ACC112 (cell line): ENCODE results near the gene DEDD2.

ENCODE experiments used
- H2AFZ ChIP-seq: fragments of 200-600 bp; sonication (generic); one replicate; pipeline ENCODE4 v1.6.0; 2017; ENCODE audit warnings: antibody characterized with exemption, low read length; ENCODE audit not compliant: unreplicated experiment
- H3K27ac ChIP-seq: fragments of 200-600 bp; sonication (generic); 2 replicates; pipeline ENCODE4 v1.5.1; 2014; ENCODE audit warnings: low read depth, mild to moderate bottlenecking, antibody characterized with exemption, low read length, moderate library complexity
- H3K27me3 ChIP-seq: fragments of 200-600 bp; sonication (generic); 2 replicates; pipeline ENCODE4 v1.6.1; 2014; ENCODE audit warnings: mild to moderate bottlenecking, antibody characterized with exemption, low read length, moderate library complexity, mixed read lengths; ENCODE audit not compliant: insufficient read depth
- H3K36me3 ChIP-seq: fragments of 200-600 bp; sonication (generic); 2 replicates; pipeline ENCODE4 v1.6.1; 2016; ENCODE audit warnings: mild to moderate bottlenecking, antibody characterized with exemption, low read length, moderate library complexity, mixed read lengths; ENCODE audit not compliant: insufficient read depth
- H3K4me1 ChIP-seq: fragments of 200-600 bp; sonication (generic); one replicate; pipeline ENCODE4 v1.6.1; 2016; ENCODE audit warnings: low read length, mixed read lengths; ENCODE audit not compliant: insufficient read depth, unreplicated experiment, control insufficient read depth
- H3K4me3 ChIP-seq: fragments of 200-600 bp; sonication (generic); 2 replicates; pipeline ENCODE4 v1.5.1; 2014; ENCODE audit warnings: mild to moderate bottlenecking, low read depth, low read length
- H3K79me2 ChIP-seq: fragments of 200-600 bp; sonication (generic); one replicate; pipeline ENCODE4 v1.6.0; 2016; ENCODE audit warnings: low read length; ENCODE audit not compliant: control insufficient read depth, unreplicated experiment, insufficient read depth

DEDD2 gene

DNA sequence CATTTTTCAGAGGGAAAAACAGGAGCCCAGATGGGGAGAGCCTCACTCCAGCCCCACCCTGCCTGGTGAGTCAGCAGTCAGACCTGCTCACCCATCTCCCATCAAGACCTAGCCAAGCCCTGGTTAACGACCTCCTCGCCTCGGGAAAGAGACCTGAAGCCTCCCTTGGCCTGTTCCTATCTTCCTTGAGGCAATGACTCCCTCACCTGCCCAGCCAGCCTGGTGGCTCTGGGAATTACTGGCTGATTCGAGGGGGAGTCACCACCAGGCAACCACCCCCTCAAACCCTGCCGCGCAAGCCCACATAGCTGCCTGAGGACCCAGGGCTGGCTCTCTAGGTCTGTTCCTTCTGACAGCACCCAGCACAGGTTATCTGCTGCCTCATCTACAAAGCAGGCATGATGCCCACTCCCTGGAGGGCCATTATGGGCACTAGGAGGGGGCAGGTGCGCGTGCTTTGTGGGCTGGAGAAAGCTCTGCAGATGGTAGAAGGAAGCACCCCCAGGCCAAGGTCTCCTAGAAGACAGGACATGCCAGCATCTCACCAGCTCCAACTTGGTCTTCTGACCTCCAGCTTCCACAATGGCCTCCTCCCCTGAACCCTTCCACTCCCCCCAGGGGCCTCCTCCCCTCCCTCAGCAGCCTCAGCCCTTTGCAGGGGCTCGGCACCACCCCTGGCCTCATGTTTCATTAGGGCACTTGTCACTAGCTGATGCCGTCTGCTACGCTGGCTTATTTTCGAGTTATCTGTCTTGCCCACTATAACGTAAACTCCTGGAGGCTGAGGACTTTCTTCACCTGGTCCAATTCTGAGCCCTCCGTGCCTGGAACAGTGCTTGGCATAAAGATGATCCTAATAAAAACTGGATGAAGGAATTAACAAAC is 10.4 kb downstream of the DEDD2 start:
- peaks cover 23% of the 10 kb centered on the region for H3K4me1 ChIP-seq
- H3K36me3 ChIP-seq, result peaks cover 3% of the 10 kb centered on the region; the same call in 1 of the 2 replicates
- no peak overlapping the region for H3K4me3 ChIP-seq
- no peak overlapping the region for H2AFZ ChIP-seq
- no peaks in the 10 kb centered on the region for H3K27me3 ChIP-seq
- peaks cover 8% of the 10 kb centered on the region for H3K79me2 ChIP-seq
- peak overlapping the region; percentile 49; the same call in 1 of the 2 replicates for H3K27ac ChIP-seq

DNA sequence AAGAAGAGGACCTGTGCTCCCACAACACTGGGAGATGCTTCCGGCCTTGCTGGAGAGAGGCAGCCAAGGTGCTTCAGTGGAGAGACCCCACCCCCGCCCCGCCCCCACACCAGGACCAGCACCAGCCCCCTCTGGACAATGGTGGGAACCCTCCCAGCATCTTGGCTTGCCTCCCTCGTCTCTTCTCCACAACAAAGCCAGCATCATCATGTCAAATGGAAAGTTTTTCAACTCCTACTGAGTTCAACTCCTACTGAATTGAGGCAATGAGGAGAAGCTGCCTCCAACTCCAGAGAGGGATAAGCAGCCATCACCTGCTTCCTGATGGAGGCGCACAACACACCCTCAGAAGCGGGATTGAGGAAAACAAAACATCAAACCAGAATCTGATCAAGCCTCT is 12.8 kb downstream of the DEDD2 start:
- H3K4me3 ChIP-seq, result no peak overlapping the region
- no peak overlapping the region for H2AFZ ChIP-seq
- peaks cover 3% of the 10 kb centered on the region; the same call in 1 of the 2 replicates for H3K36me3 ChIP-seq
- H3K4me1 ChIP-seq, result peaks cover 23% of the 10 kb centered on the region
- H3K27me3 ChIP-seq, result no peaks in the 10 kb centered on the region
- peaks cover 8% of the 10 kb centered on the region for H3K79me2 ChIP-seq
- no peak overlapping the region for H3K27ac ChIP-seq

DNA sequence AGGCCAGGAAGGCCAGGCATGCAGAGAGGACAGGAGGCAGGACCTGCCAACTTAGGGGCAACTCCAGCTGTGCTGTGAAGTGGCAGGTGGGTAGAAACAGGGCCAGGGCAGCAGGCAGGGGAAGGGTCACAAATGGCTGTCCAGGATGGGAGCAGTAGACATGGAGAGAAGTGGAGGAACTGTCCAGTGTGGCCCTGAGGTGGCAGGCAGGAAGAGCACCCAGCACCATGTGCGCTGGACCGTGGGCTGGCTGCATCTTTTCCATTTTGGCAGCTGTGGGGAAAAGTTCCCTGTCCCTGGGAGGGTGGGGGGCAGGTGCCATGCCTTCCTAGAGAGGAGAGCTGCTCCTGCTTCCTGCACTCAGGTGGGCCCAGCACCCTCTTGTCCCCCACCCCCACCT is 13.8 kb downstream of the DEDD2 start:
- Histone ChIP-seq H3K36me3 (peaks cover 7% of the 10 kb centered on the region; the same call in 1 of the 2 replicates), H3K4me1 (peaks cover 23% of the 10 kb centered on the region), H2AFZ (no peak overlapping the region), H3K79me2 (peaks cover 8% of the 10 kb centered on the region), H3K27me3 (no peaks in the 10 kb centered on the region), H3K27ac (no peak overlapping the region), H3K4me3 (no peak overlapping the region)

DNA sequence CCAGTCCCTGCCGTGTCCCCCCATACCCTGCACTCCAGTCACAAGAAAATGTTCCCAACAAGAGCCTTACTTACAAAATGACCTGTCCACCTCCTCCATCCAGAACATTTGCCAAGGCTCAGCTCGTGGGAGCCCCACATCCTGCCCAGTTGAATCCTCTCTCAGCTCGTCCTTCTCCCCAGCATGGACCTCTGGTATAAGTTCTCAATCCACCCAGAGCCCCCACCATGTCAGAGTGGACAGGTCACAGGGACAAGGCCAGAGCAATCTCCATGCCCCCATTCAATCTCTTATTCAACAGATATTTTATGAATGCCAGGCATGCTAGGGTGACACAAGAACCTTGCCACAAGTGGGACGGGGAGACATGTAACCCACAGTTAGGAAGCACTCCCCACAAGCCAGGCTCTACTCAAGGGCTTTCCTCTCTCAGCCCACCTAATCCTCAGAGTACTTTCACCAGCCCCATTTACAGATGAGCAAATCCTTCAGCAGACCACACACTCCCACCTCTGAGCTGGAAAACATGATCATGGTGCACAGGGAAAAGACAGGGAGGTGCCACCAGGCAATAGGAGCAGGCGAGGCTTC is 15.1 kb downstream of the DEDD2 start:
- Histone ChIP-seq H2AFZ (no peak overlapping the region), H3K27ac (no peak overlapping the region), H3K4me1 (peaks cover 12% of the 10 kb centered on the region), H3K27me3 (no peaks in the 10 kb centered on the region), H3K36me3 (peaks cover 5% of the 10 kb centered on the region; the same call in 1 of the 2 replicates), H3K79me2 (peaks cover 3% of the 10 kb centered on the region), H3K4me3 (no peak overlapping the region)

DNA sequence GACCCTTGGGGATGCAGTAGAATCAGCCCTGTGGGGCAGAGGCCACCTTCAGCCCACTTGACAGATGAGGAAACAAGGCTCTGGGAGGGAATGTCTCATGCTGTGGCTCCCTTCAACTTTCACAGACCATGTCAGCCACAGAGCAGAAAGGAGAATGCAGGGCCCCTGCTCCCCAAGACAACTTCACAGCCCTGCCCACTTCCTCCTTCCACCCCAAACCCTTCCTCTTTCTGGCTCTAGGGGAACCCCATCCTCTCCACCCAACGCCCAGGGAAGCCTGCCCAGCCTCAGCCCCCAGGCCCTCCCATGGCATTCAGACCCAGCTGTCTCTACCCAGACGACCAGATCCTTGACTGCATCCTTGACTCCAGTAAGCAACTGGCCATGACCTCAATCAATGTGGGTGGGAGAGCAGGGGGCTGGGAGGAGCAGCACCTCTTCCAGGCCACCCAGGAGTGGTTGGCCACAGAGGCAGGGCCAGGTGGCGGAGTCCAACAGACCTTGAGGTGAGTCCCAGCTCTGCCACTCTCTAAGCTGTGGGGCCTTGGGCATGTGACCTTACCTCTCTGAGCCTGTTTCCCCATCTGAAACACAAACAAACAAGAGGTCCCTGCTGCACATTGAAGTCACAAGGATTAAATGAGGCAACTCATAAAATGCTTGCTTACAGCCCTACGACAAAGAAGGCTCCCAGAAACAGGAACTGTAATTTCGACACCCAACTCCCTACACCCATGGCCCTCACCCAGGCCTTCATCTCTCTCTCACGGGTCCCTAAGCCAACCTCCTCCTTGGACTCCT is 15.8 kb downstream of the DEDD2 start:
- Histone ChIP-seq H3K36me3 (peaks cover 11% of the 10 kb centered on the region; the same call in 1 of the 2 replicates), H2AFZ (no peak overlapping the region), H3K79me2 (peaks cover 2% of the 10 kb centered on the region), H3K27me3 (no peaks in the 10 kb centered on the region), H3K4me3 (no peak overlapping the region), H3K4me1 (peaks cover 5% of the 10 kb centered on the region), H3K27ac (no peak overlapping the region)

DNA sequence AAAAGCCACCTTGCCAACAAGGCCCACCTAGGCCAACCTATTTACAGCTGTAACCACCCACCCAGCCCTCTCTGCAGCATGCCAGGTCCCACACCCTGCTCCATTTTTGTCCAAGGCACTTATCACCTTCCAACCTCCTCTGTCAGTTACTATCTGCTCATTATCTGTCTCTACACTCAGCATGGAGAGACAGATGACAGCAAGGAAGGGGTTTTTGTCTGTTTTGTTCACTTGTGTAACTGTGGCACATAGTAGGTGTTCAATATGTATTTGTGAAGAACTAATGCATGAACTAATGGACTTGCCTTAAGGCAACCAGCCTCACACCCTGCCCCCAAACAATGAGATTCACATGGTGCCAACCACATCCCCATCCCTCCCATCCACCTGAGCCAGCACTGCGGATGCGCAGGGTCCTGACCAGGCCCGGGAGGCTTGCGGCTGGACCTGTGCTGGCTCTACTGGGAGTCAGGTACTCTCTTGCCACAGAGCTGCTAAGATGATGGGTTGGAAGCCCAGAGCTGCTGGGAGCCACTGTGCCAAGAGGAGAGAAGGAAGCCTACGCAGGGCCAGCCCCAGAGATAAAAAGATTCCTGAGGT is 17.3 kb downstream of the DEDD2 start:
- H3K27me3 ChIP-seq, result no peaks in the 10 kb centered on the region
- no peak overlapping the region for H2AFZ ChIP-seq
- H3K4me3 ChIP-seq, result no peak overlapping the region
- H3K4me1 ChIP-seq, result no peaks in the 10 kb centered on the region
- H3K27ac ChIP-seq, result no peak overlapping the region
- peaks cover 11% of the 10 kb centered on the region; the same call in 1 of the 2 replicates for H3K36me3 ChIP-seq
- H3K79me2 ChIP-seq, result no peaks in the 10 kb centered on the region

DNA sequence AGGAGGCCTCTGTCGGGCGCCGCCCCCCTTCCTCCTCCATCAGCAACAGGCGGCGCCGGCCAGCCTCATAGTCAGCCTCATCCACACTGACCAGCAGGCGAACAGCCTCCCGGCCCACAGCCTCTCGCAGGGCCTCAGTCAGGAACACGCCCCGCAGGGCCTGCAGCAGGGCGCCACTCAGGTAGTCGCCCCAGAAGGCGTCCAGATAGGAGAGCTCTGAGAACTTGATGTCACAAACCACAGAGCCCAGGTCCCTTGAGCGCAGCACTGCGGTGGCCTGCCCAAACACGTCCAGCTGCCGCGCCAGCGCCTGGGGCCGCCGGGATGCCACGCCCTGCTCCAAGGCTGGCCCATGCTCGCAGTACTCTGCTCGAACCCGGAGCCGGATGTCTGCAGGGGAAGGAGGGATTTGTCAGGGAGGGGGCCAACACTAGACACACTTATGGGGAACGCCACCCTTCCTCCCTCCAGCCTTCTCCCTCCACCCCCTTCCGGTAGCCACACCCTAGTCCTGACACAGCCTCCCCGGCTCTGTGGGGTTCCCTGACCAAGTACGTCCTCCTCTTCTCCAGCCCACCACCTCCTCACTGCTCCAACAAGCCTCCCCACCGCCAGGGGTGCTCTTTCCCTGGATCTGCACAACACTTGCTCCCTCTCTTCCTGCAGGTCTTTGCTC is 17.9 kb downstream of the DEDD2 start:
- Histone ChIP-seq H2AFZ (no peak overlapping the region), H3K4me1 (no peaks in the 10 kb centered on the region), H3K36me3 (peaks cover 11% of the 10 kb centered on the region; the same call in 1 of the 2 replicates), H3K27me3 (no peaks in the 10 kb centered on the region), H3K79me2 (no peaks in the 10 kb centered on the region), H3K4me3 (no peak overlapping the region), H3K27ac (no peak overlapping the region)

DNA sequence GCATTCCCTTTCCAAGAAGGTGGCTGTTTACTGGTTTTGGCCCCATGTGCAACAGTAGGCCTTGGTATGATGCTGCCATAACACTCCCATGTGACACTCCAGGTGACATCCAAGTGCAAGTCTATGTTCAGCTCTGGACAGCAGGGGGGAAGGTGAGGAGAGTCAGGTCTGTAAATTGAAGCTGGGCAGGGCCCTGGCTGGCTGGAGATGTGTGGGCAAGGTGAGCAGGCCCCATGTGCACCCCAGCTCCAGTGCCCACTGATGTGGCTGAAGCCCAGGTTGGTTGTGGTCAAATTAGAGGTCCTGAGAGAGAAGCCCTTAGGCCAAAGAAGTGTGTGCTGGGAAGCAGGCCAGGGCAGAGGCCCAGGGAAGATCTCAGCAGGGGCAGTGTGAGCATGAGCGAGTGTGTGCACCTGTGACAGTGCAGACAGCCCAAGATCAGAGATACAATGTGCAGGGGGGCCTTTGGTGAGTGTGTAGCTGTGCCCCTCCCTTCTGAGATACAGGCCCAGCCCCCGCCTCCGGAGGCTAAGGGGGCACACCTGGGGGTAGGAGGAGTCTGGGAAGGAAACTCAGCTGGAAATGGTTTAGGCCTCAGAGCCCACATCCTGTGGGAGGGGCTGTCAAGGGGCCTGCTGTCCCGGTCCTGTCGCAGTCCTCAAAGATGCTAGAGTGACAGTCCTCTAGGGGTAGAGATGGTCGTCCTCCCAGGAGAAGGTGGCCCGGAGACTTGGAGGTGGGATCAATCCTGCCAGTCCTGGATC is 18.6 kb downstream of the DEDD2 start:
- no peaks in the 10 kb centered on the region for H3K27me3 ChIP-seq
- H3K36me3 ChIP-seq, result peaks cover 11% of the 10 kb centered on the region; the same call in 1 of the 2 replicates
- H3K79me2 ChIP-seq, result no peaks in the 10 kb centered on the region
- no peak overlapping the region for H3K27ac ChIP-seq
- H3K4me3 ChIP-seq, result no peak overlapping the region
- H3K4me1 ChIP-seq, result peaks cover under 1% of the 10 kb centered on the region
- no peak overlapping the region for H2AFZ ChIP-seq

DNA sequence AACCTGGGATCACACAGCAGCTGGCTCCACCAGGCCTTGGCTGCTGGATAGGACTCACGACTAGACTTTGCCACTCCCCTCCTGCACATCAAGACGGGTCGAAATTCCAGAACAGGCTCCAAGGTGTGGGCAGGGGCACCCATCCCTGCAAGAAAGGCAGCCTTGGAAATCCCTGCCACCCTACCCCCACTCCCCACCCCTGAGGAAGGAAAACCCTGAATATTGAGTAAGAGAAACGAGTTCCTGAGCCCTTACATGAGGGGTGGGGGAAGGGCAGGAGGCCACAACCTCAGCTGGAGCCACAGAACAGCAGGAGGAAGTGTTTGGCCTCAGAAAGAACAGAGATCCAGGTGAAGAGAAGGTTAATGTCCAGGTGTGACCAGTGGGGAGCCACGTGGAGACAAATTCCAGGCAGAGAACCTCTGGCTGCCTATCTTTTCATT is 20.1 kb downstream of the DEDD2 start:
- H3K36me3 ChIP-seq, result peaks cover 11% of the 10 kb centered on the region; the same call in 1 of the 2 replicates

More for the DNA sequence above, 20.1 kb downstream of the DEDD2 start:
- H3K27me3 ChIP-seq, result no peaks in the 10 kb centered on the region
- peaks cover 4% of the 10 kb centered on the region for H3K4me1 ChIP-seq
- no peak overlapping the region for H3K27ac ChIP-seq
- H3K4me3 ChIP-seq, result no peak overlapping the region
- no peak overlapping the region for H2AFZ ChIP-seq
- no peaks in the 10 kb centered on the region for H3K79me2 ChIP-seq
